HepG2 (cell line): ENCODE data around the gene KCNJ4. TPM values are rescaled to one million over a fixed set of nuclear protein-coding genes. Genes with fewer than 3 reads are reported as not detected.
A peak's percentile ranks its signal among the peaks of the same experiment; 100 is the strongest.

Source experiments
- ARNT2 ChIP-seq: sonication (generic); formaldehyde crosslinking; IDR thresholded peaks from 2 replicates; pipeline ENCODE4 v1.8.0; 2022; ENCODE audit warnings: mild to moderate bottlenecking, low read depth, missing genetic modification reagents, moderate library complexity
- ARNTL ChIP-seq: sonication (generic); formaldehyde crosslinking; IDR thresholded peaks from 2 replicates; pipeline ENCODE4 v1.4.0; 2020; ENCODE audit warnings: mild to moderate bottlenecking, missing genetic modification reagents
- BORCS8-MEF2B ChIP-seq: sonication (generic); formaldehyde crosslinking; IDR thresholded peaks from 2 replicates; pipeline ENCODE4 v1.8.0; 2022; ENCODE audit warnings: mild to moderate bottlenecking, missing genetic modification reagents
- CBX5 ChIP-seq: sonication (generic); formaldehyde crosslinking; IDR thresholded peaks from 2 replicates; pipeline ENCODE4 v1.4.0; 2020; ENCODE audit warnings: missing genetic modification reagents, borderline replicate concordance
- CSRNP1 ChIP-seq: sonication (generic); formaldehyde crosslinking; IDR thresholded peaks from 2 replicates; pipeline ENCODE4 v1.8.1; 2023; ENCODE audit warnings: mild to moderate bottlenecking, missing genetic modification reagents
- ELF1 ChIP-seq: sonication (generic); formaldehyde crosslinking; IDR thresholded peaks from 2 replicates; pipeline ENCODE4 v1.4.0; 2020; ENCODE audit warnings: missing genetic modification reagents
- GATAD1 ChIP-seq: IDR thresholded peaks from 2 replicates; pipeline ENCODE4 v1.6.1; 2016; ENCODE audit warnings: missing genetic modification reagents, missing compliant biosample characterization
- HOMEZ ChIP-seq: IDR thresholded peaks from 2 replicates; pipeline ENCODE4 v1.6.1; 2016; ENCODE audit warnings: low read depth
- NR2F6 ChIP-seq, 2 experiments: IDR thresholded peaks; 2 replicates each; pipeline ENCODE4 v1.6.1; 2016; ENCODE audit warnings: antibody characterized with exemption in 1 of 2, mild to moderate bottlenecking in 1 of 2
- RXRB ChIP-seq: IDR thresholded peaks from 2 replicates; pipeline ENCODE4 v1.6.1; 2016; ENCODE audit warnings: borderline replicate concordance, missing genetic modification reagents, missing compliant biosample characterization
- SIN3B ChIP-seq: fragments of 150-350 bp; IDR thresholded peaks from 2 replicates; pipeline ENCODE4 v1.6.1; 2014; ENCODE audit warnings: low read length
- UBTF ChIP-seq: sonication (generic); formaldehyde crosslinking; IDR thresholded peaks from 2 replicates; pipeline ENCODE4 v1.4.0; 2020; ENCODE audit warnings: mild to moderate bottlenecking, missing genetic modification reagents
- ZNF331 ChIP-seq: sonication (generic); formaldehyde crosslinking; IDR thresholded peaks from 2 replicates; pipeline ENCODE4 v1.4.0; 2020; ENCODE audit warnings: missing genetic modification reagents
- ZNF367 ChIP-seq: sonication (generic); formaldehyde crosslinking; IDR thresholded peaks from 2 replicates; pipeline ENCODE4 v1.4.0; 2020; ENCODE audit warnings: missing genetic modification reagents, borderline replicate concordance
- ZNF382 ChIP-seq: sonication (generic); formaldehyde crosslinking; IDR thresholded peaks from 2 replicates; pipeline ENCODE4 v1.5.0; 2020; ENCODE audit warnings: missing genetic modification reagents, mild to moderate bottlenecking, borderline replicate concordance
- polyA plus RNA-seq, 8 experiments: library from polyadenylated mRNA; depleted of rRNA in 3 of 8; stranded (reverse) in 7 of 8; unstranded in 1 of 8; fragments of >200 nt; fragmentation: Illumina TruSeq in 4 of 8; extraction: Trizol in 4 of 8; gene quantifications; 2 replicates each; pipeline versions ENCODE4 v1.2.1 to v1.2.3, GENCODE V29; 2011 to 2016; ENCODE audit warnings: low read depth in 4 of 8, missing spikeins in 1 of 8, mixed read lengths in 1 of 8; ENCODE audit not compliant: insufficient read depth in 1 of 8
- total RNA-seq, 5 experiments: library from RNA; depleted of rRNA; stranded (reverse); fragments of >200 nt; fragmentation: Illumina TruSeq; extraction: Trizol; gene quantifications; 2 replicates each; pipeline ENCODE4 v1.2.3, GENCODE V29; 2016; ENCODE audit warnings: low read depth in 1 of 5
- TF ChIP-seq, protein P1 (sequence below), 2 experiments: sonication (generic) in 1 of 2; formaldehyde crosslinking in 1 of 2; IDR thresholded peaks; 2 replicates each; pipeline versions ENCODE4 v1.5.1 to v1.6.1; 2011 to 2020; ENCODE audit warnings: borderline replicate concordance in 1 of 2, low read depth in 1 of 2, low read length in 1 of 2, mild to moderate bottlenecking in 1 of 2, missing genetic modification reagents in 1 of 2, moderate library complexity in 1 of 2
- TF ChIP-seq, protein P2 (sequence below), 2 experiments: sonication (generic) in 1 of 2; formaldehyde crosslinking in 1 of 2; IDR thresholded peaks; 2 replicates each; pipeline versions ENCODE4 v1.4.0 to v1.6.1; 2018 to 2020; ENCODE audit warnings: missing genetic modification reagents in 2 of 2, borderline replicate concordance in 1 of 2, low read depth in 1 of 2, mild to moderate bottlenecking in 1 of 2, missing biosample characterization in 1 of 2

The KCNJ4 gene
- total and polyA plus RNA-seq, 2 of the 13 experiments (the other 11 are each of a cell fraction or from before 2014, with no cell fraction given), result not detected

GRCh38 chr22:38462960-38463784 lies 8.2 kb upstream of the KCNJ4 start (continued):
- peak; percentile 41; the same call in 1 of the 2 replicates for TF ChIP-seq UBTF
- 0 out of 2 replicates have a peak, but pooled peaks have one; percentile 40 for TF ChIP-seq HOMEZ (CRISPR knock-in tag)
- TF ChIP-seq ZNF382 (CRISPR knock-in tag), result no peak
- TF ChIP-seq ELF1 (CRISPR knock-in tag), result peak; percentile 73
- peak; percentile 78; the same call in 1 of the 2 replicates for TF ChIP-seq CBX5 (CRISPR knock-in tag)
- TF ChIP-seq BORCS8-MEF2B (CRISPR knock-in tag), result peak; percentile 40; the same call in 1 of the 2 replicates
- peak; percentile 36; the same call in 1 of the 2 replicates for TF ChIP-seq GATAD1 (CRISPR knock-in tag)
- peak; percentile 48 for TF ChIP-seq RXRB (CRISPR knock-in tag)
- TF ChIP-seq ARNTL, result peak; percentile 67; the same call in 1 of the 2 replicates
- no peak for TF ChIP-seq SIN3B
- TF ChIP-seq ARNT2, result 0 out of 2 replicates have a peak, but pooled peaks have one; percentile 17
- TF ChIP-seq CSRNP1 (CRISPR knock-in tag), result 0 out of 2 replicates have a peak, but pooled peaks have one; percentile 37
- TF ChIP-seq ZNF331 (CRISPR knock-in tag), result peak; percentile 73
- TF ChIP-seq ZNF367 (CRISPR knock-in tag), result no peak
- no peak for TF ChIP-seq NR2F6 (IDR thresholded peaks at IDR 0.05)
- peak; percentile 34 for TF ChIP-seq NR2F6 (CRISPR knock-in tag; IDR thresholded peaks at IDR 0.05)
- TF ChIP-seq, protein P1, sequence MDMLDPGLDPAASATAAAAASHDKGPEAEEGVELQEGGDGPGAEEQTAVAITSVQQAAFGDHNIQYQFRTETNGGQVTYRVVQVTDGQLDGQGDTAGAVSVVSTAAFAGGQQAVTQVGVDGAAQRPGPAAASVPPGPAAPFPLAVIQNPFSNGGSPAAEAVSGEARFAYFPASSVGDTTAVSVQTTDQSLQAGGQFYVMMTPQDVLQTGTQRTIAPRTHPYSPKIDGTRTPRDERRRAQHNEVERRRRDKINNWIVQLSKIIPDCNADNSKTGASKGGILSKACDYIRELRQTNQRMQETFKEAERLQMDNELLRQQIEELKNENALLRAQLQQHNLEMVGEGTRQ (IDR thresholded peaks at IDR 0.05; ENCODE audit: low read depth, low read length), result no peak
- TF ChIP-seq, protein P1 (CRISPR knock-in tag; IDR thresholded peaks at IDR 0.05; ENCODE audit: borderline replicate concordance), result no peak
- TF ChIP-seq, protein P2, sequence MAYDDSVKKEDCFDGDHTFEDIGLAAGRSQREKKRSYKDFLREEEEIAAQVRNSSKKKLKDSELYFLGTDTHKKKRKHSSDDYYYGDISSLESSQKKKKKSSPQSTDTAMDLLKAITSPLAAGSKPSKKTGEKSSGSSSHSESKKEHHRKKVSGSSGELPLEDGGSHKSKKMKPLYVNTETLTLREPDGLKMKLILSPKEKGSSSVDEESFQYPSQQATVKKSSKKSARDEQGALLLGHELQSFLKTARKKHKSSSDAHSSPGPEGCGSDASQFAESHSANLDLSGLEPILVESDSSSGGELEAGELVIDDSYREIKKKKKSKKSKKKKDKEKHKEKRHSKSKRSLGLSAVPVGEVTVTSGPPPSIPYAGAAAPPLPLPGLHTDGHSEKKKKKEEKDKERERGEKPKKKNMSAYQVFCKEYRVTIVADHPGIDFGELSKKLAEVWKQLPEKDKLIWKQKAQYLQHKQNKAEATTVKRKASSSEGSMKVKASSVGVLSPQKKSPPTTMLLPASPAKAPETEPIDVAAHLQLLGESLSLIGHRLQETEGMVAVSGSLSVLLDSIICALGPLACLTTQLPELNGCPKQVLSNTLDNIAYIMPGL (CRISPR knock-in tag; IDR thresholded peaks at IDR 0.05; ENCODE audit: borderline replicate concordance in 1 of 2, low read depth in 1 of 2), result peak; percentile 76
